B cell (primary cell): ENCODE data around the gene DKKL1.

Experiments used
- CTCF ChIP-seq: fragments of 200-600 bp; IDR thresholded peaks from one replicate; pipeline ENCODE4 v1.8.0; 2022; ENCODE audit warnings: antibody characterized with exemption, mild to moderate bottlenecking
- EZH2 ChIP-seq: IDR thresholded peaks from 2 replicates; pipeline ENCODE4 v1.6.1; 2012; ENCODE audit warnings: borderline replicate concordance, low read depth, mild to moderate bottlenecking, moderate library complexity, low read length; ENCODE audit not compliant: insufficient read depth, poor library complexity, severe bottlenecking

GRCh38 chr19:49383599-49383998 lies 19.9 kb downstream of the DKKL1 start:
- TF ChIP-seq EZH2, result no peak
- TF ChIP-seq CTCF, result no peak
